Measurements from ENCODE around the gene NANOG.

DNA sequence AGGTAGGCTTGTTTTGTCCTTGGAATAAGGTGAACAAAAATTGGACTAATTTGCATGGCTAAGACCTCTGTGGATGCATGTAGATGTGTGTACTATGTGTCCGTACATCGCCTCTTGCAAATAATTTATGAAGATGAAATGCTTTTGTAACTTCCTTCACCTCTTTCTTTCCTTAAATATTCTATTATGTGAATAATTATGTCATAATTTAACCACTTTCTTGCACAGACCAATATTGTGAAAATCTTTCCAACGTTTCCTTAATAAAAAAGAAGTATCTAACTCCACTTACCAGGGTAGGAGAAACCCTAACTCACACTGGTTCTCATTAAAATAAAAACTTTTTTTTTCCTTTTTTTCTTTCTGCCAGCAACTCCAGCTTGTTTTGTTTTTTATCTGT, 4.0 kb downstream of the NANOG start:
- TF ChIP-seq SIX5 (IDR thresholded peaks at IDR 0.05; ENCODE audit: low read depth, low read length): no peak
- no peak for TF ChIP-seq SIN3A (conservative IDR thresholded peaks at IDR 0.05 in 1 of 2, IDR thresholded peaks at IDR 0.05 in 1 of 2; ENCODE audit: low read depth in 1 of 2, low read length in 2 of 2)
- TF ChIP-seq, protein P1, sequence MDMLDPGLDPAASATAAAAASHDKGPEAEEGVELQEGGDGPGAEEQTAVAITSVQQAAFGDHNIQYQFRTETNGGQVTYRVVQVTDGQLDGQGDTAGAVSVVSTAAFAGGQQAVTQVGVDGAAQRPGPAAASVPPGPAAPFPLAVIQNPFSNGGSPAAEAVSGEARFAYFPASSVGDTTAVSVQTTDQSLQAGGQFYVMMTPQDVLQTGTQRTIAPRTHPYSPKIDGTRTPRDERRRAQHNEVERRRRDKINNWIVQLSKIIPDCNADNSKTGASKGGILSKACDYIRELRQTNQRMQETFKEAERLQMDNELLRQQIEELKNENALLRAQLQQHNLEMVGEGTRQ (IDR thresholded peaks at IDR 0.05; ENCODE audit: low read length): no peak
- TF ChIP-seq, protein P2, sequence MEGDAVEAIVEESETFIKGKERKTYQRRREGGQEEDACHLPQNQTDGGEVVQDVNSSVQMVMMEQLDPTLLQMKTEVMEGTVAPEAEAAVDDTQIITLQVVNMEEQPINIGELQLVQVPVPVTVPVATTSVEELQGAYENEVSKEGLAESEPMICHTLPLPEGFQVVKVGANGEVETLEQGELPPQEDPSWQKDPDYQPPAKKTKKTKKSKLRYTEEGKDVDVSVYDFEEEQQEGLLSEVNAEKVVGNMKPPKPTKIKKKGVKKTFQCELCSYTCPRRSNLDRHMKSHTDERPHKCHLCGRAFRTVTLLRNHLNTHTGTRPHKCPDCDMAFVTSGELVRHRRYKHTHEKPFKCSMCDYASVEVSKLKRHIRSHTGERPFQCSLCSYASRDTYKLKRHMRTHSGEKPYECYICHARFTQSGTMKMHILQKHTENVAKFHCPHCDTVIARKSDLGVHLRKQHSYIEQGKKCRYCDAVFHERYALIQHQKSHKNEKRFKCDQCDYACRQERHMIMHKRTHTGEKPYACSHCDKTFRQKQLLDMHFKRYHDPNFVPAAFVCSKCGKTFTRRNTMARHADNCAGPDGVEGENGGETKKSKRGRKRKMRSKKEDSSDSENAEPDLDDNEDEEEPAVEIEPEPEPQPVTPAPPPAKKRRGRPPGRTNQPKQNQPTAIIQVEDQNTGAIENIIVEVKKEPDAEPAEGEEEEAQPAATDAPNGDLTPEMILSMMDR (IDR thresholded peaks at IDR 0.05; ENCODE audit: control extremely low read depth in 1 of 3, insufficient read depth in 1 of 3, low read depth in 1 of 3, low read length in 3 of 3): no peak

Measured in H1 (cell line).